Keratinocyte (primary cell): ENCODE data around the gene SULF2. TPM values are rescaled to one million over a fixed set of nuclear protein-coding genes. Genes with fewer than 3 reads are reported as not detected.

Experiments
- DNase-seq: peaks from one replicate; pipeline ENCODE4 v3.0.0-alpha.2; 2011; ENCODE audit warnings: low read depth, missing footprints, low spot score
- FAIRE-seq: peaks from 2 replicates; lab custom pipeline; 2011; peaks lifted over from hg19 to GRCh38; lab: Jason Lieb, UNC
- H2AFZ ChIP-seq: 2 replicates; pipeline ENCODE4 v1.6.0; 2012; ENCODE audit warnings: low read length, control low read depth, inconsistent platforms; ENCODE audit not compliant: control insufficient read depth
- H3K27ac ChIP-seq: 2 replicates; pipeline ENCODE4 v1.5.1; 2011; ENCODE audit warnings: low read length; ENCODE audit not compliant: control insufficient read depth, insufficient read depth
- H3K27me3 ChIP-seq: 3 replicates; pipeline ENCODE4 v1.6.0; 2011; ENCODE audit warnings: low read length; ENCODE audit not compliant: control insufficient read depth, insufficient read depth; ENCODE audit errors: extremely low read depth
- H3K36me3 ChIP-seq, 2 experiments: 2 replicates in 1 of 2; 3 replicates in 1 of 2; pipeline ENCODE4 v1.5.1; 2011; ENCODE audit warnings: low read length in 2 of 2, mild to moderate bottlenecking in 1 of 2; ENCODE audit not compliant: control insufficient read depth in 2 of 2, insufficient read depth in 2 of 2; ENCODE audit errors: extremely low read depth in 1 of 2
- H3K4me1 ChIP-seq: 3 replicates; pipeline ENCODE4 v1.5.1; 2011; ENCODE audit warnings: low read length; ENCODE audit not compliant: control insufficient read depth, insufficient read depth; ENCODE audit errors: extremely low read depth
- H3K4me2 ChIP-seq: 3 replicates; pipeline ENCODE4 v1.6.0; 2011; ENCODE audit warnings: low read depth, low read length; ENCODE audit not compliant: control insufficient read depth, insufficient read depth; ENCODE audit errors: extremely low read depth
- H3K4me3 ChIP-seq, 3 experiments: fragments of 200-600 bp in 1 of 3; sonication (generic) in 1 of 3; 2 replicates in 2 of 3; 3 replicates in 1 of 3; pipeline ENCODE4 v1.5.1; 2011 to 2016; ENCODE audit warnings: low read length in 3 of 3, mild to moderate bottlenecking in 3 of 3, control low read depth in 2 of 3, inconsistent platforms in 1 of 3, low read depth in 1 of 3, mixed read lengths in 1 of 3, mixed run types in 1 of 3, moderate library complexity in 1 of 3; ENCODE audit not compliant: control insufficient read depth in 2 of 3, insufficient read depth in 2 of 3; ENCODE audit errors: extremely low read depth in 1 of 3
- H3K79me2 ChIP-seq: 2 replicates; pipeline ENCODE4 v1.6.0; 2012; ENCODE audit warnings: low read length; ENCODE audit not compliant: control insufficient read depth, insufficient read depth
- H3K9ac ChIP-seq: 3 replicates; pipeline ENCODE4 v1.6.0; 2011; ENCODE audit warnings: low read length; ENCODE audit not compliant: control insufficient read depth, insufficient read depth; ENCODE audit errors: extremely low read depth
- H3K9me1 ChIP-seq: 3 replicates; pipeline ENCODE4 v1.6.0; 2011; ENCODE audit warnings: low read length; ENCODE audit not compliant: control insufficient read depth, insufficient read depth; ENCODE audit errors: extremely low read depth
- H3K9me3 ChIP-seq: 2 replicates; pipeline ENCODE4 v1.5.1; 2012; ENCODE audit warnings: low read depth, low read length; ENCODE audit not compliant: control insufficient read depth
- H4K20me1 ChIP-seq: 3 replicates; pipeline ENCODE4 v1.6.0; 2011; ENCODE audit warnings: low read length; ENCODE audit not compliant: control insufficient read depth, insufficient read depth; ENCODE audit errors: extremely low read depth
- CTCF ChIP-seq, 3 experiments: IDR thresholded peaks in 1 of 3; conservative IDR thresholded peaks in 1 of 3; optimal IDR thresholded peaks in 1 of 3; 2 replicates in 2 of 3; 3 replicates in 1 of 3; pipeline versions ENCODE3 to v1.5.1; 2011; ENCODE audit warnings: low read length in 3 of 3, mild to moderate bottlenecking in 3 of 3, moderate library complexity in 2 of 3, control low read depth in 1 of 3, inconsistent platforms in 1 of 3; ENCODE audit not compliant: insufficient read depth in 2 of 3; ENCODE audit errors: extremely low read depth in 1 of 3
- EZH2 ChIP-seq: IDR thresholded peaks from one replicate; pipeline ENCODE4 v1.6.1; 2012; ENCODE audit warnings: inconsistent platforms, mild to moderate bottlenecking, low read length, moderate library complexity
- dilution Hi-C: fragments of 300-500 bp; cut with MboI; formaldehyde crosslinking; loops from one replicate; pipeline ENCODE4 v1.7.0; 2020; ENCODE audit warnings: low sequenced_read_pairs; ENCODE audit not compliant: extremely low pct_ligation_motif_present
- polyA plus RNA-seq, 5 experiments: library from polyadenylated mRNA; depleted of rRNA in 3 of 5; stranded (reverse) in 3 of 5; stranded (forward) in 1 of 5; unstranded in 1 of 5; fragments of >200 nt; gene quantifications; 1 replicate in 1 of 5; 2 replicates in 3 of 5; 3 replicates in 1 of 5; pipeline versions ENCODE4 v1.2.1 to v1.2.3, GENCODE V29; 2011 to 2012; ENCODE audit warnings: missing spikeins in 2 of 5, low read depth in 1 of 5, low replicate concordance in 1 of 5

The SULF2 gene
- polyA plus RNA-seq, 1 donor (not counting 4 experiments of a cell fraction or from before 2014, with no cell fraction given): 64.4 TPM

- H3K4me3 ChIP-seq: no peak overlapping the region
- no peak for FAIRE-seq
- TF ChIP-seq EZH2: no peak
- no peak for TF ChIP-seq CTCF (optimal IDR thresholded peaks at IDR 0.05 in 1 of 3, IDR thresholded peaks at IDR 0.05 in 1 of 3, conservative IDR thresholded peaks at IDR 0.05 in 1 of 3; ENCODE audit: extremely low read depth in 1 of 3, insufficient read depth in 2 of 3, low read length in 3 of 3)
- H2AFZ ChIP-seq: no peak overlapping the region
- H3K79me2 ChIP-seq: no peaks in the 10 kb centered on the region
- H3K27me3 ChIP-seq: no peaks in the 10 kb centered on the region
- H3K9me3 ChIP-seq: no peaks in the 10 kb centered on the region
- no peaks in the 10 kb centered on the region for H3K9me1 ChIP-seq
- no peak overlapping the region for H3K4me2 ChIP-seq
- H3K36me3 ChIP-seq: peaks cover 16 to 36% of the 10 kb centered on the region in 2 experiments
- no peak overlapping the region for H3K9ac ChIP-seq
- no peaks in the 10 kb centered on the region for H4K20me1 ChIP-seq
- dilution Hi-C loops: no loop called here
- H3K4me1 ChIP-seq: no peaks in the 10 kb centered on the region
- no peak for DNase-seq
- H3K27ac ChIP-seq: no peak overlapping the region
These were observed 102.4 kb downstream of the SULF2 start for GRCh38 chr20:47682916-47683315.

GRCh38 chr20:47682028-47682783, 103.1 kb downstream of the SULF2 start:
- H3K79me2 ChIP-seq: no peaks in the 10 kb centered on the region
- no peak overlapping the region for H3K4me3 ChIP-seq
- H4K20me1 ChIP-seq: no peaks in the 10 kb centered on the region
- DNase-seq: no peak
- no peak overlapping the region for H3K4me2 ChIP-seq
- no peak overlapping the region for H2AFZ ChIP-seq
- no peaks in the 10 kb centered on the region for H3K9me3 ChIP-seq
- no peaks in the 10 kb centered on the region for H3K27me3 ChIP-seq
- dilution Hi-C loops: no loop called here
- H3K9me1 ChIP-seq: no peaks in the 10 kb centered on the region
- no peak overlapping the region for H3K27ac ChIP-seq
- TF ChIP-seq EZH2 (no peak), CTCF (optimal IDR thresholded peaks at IDR 0.05 in 1 of 3, IDR thresholded peaks at IDR 0.05 in 1 of 3, conservative IDR thresholded peaks at IDR 0.05 in 1 of 3; ENCODE audit: extremely low read depth in 1 of 3, insufficient read depth in 2 of 3, low read length in 3 of 3) (no peak)
- H3K36me3 ChIP-seq: peaks cover 16 to 36% of the 10 kb centered on the region in 2 experiments
- no peak for FAIRE-seq
- no peak overlapping the region for H3K9ac ChIP-seq
- H3K4me1 ChIP-seq: no peaks in the 10 kb centered on the region
